Measurements from ENCODE around the gene C11orf91.
"Not testable (repeated sequence)": the region's sequence is repeated elsewhere in the genome, so short reads cannot be mapped to it uniquely, and the experiment has no call there.

C11orf91 gene

DNA sequence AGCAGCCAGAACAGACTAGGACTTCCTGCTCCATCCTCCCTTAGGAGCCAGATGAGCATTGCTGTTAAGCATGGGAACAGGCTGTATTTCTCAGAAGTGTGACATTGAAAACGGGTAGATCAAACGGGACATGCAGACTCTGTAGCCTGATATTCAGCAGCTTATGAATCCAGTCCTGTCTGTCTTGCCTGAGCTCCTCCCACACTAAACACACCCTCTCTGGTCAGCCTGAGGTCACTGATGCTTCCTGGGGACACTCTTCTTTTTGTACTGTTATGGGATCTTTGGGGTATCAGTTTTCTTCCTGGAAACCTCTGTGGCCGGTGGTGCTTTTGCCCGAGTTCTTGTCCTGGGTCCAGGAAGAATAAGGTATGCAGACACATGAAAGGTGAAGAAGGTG lies 35.8 kb downstream of the C11orf91 start:
- no peak overlapping the region for H3K4me3 ChIP-seq
- H3K9me3 ChIP-seq (replicated peaks in 1 of 11) = no peaks in the 10 kb centered on the region
- no peak overlapping the region for H3K27ac ChIP-seq
- no peak overlapping the region for H3K9ac ChIP-seq
- TF ChIP-seq Cebpa-rat (IDR thresholded peaks at IDR 0.05) = no peak
- peaks cover 0 to 2% (median 0%) of the 10 kb centered on the region in 10 experiments; a peak in 6 of 20 replicates for H3K4me1 ChIP-seq
- H3K27me3 ChIP-seq = no peaks in the 10 kb centered on the region
- H3K36me3 ChIP-seq = no peaks in the 10 kb centered on the region
- no peak overlapping the region for H3K4me2 ChIP-seq
- no peaks in the 10 kb centered on the region for H4K20me1 ChIP-seq

DNA sequence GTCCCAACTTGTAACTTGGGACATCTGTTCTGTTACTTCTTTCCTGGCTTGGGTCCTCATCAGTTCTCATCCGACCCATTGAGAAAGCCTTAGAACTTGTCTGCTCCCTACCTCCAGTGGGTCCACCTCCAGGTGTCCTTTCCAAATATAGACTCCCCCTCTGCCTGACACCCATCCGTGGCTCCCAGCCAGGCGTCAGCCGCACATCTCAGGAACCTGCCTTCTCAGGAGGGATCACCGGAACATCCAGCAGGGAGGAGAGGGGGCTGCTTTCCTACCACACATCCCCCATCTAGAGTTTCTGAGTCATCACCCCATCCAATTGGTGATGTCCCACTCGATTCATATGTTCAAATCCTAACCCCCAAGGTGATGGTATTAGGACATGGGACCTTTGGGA lies 36.5 kb downstream of the C11orf91 start:
- Histone ChIP-seq H3K4me3 (no peak overlapping the region), H3K9me3 (replicated peaks in 1 of 11) (no peaks in the 10 kb centered on the region), H3K9ac (no peak overlapping the region), H3K27ac (no peak overlapping the region), H3K27me3 (no peaks in the 10 kb centered on the region), H4K20me1 (no peaks in the 10 kb centered on the region), H3K36me3 (no peaks in the 10 kb centered on the region), H3K4me2 (no peak overlapping the region), H3K4me1 (no peaks in the 10 kb centered on the region)
- no peak for TF ChIP-seq Cebpa-rat (IDR thresholded peaks at IDR 0.05)

DNA sequence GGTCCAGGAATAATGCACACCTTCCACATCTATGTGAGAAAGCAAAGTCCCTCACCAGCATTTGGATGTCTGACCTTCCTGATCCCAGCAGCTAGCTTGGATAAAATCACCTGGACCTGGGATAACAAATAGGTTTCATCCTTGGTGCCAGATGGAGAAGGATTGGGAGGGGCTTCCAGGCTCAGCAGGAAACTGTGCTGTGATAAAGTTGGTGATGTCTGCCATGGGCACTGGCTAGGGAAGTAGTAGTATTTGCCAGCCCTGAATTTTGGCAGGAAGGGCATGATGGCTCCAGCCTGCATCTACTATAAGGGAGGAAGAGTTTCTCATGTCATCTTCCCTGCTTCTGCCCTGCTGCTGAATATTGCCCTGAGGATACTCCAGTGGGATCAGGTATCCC lies 37.5 kb downstream of the C11orf91 start:
- H3K36me3 ChIP-seq = no peaks in the 10 kb centered on the region
- no peaks in the 10 kb centered on the region for H3K9me3 ChIP-seq (replicated peaks in 1 of 11)
- H3K27ac ChIP-seq = no peak overlapping the region
- no peak overlapping the region for H3K9ac ChIP-seq
- no peak overlapping the region for H3K4me2 ChIP-seq
- H3K4me3 ChIP-seq = no peak overlapping the region
- H4K20me1 ChIP-seq = no peaks in the 10 kb centered on the region
- TF ChIP-seq Cebpa-rat (IDR thresholded peaks at IDR 0.05) = no peak
- no peaks in the 10 kb centered on the region for H3K4me1 ChIP-seq
- H3K27me3 ChIP-seq = no peaks in the 10 kb centered on the region

DNA sequence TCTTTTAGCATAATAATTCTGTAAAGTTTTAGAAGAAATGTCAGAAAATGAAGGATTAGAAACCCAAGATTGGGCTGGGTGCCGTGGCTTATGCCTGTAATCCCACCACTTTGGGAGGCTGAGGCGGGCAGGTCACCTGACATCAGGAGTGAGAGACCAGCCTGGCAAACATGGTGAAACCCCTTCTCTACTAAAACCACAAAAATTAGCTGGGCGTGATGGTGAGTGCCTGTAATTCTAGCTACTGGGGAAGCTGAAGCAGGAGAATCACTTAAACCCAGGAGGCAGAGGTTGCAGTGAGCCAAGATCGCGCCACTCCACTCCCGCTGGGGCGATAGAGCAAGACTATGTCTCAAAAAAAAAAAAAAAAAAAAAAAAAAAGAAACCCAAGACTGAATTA lies 39.1 kb downstream of the C11orf91 start:
- not testable (repeated sequence) for H3K4me1 ChIP-seq, H3K9ac ChIP-seq, H4K20me1 ChIP-seq

DNA sequence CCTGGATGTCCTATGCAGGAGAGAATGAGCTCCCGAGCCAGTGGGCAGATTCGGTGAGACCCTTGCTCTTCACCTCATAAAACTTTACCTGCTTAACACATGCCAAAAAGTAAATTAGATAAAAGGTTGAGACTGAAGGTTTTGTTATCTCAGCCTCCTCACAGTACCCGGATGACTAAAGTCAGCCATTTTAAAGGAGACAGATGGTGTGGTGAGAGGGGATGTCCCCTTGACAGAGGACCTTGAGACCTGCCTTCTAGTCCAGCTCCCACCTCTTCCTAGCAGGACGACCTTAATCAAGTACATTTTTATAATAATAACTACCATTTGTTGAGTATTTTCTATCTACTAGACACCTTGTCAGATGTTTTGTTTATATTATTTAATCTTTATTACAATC lies 39.7 kb downstream of the C11orf91 start:
- Histone ChIP-seq H3K9ac (no peak overlapping the region), H3K4me1 (no peaks in the 10 kb centered on the region), H3K9me3 (replicated peaks in 1 of 11) (no peaks in the 10 kb centered on the region), H3K4me3 (no peak overlapping the region), H3K4me2 (no peak overlapping the region), H3K27ac (no peak overlapping the region), H3K27me3 (no peaks in the 10 kb centered on the region), H3K36me3 (no peaks in the 10 kb centered on the region), H4K20me1 (no peaks in the 10 kb centered on the region)
- no peak for TF ChIP-seq Cebpa-rat (IDR thresholded peaks at IDR 0.05)

More for the DNA sequence above, 39.1 kb downstream of the C11orf91 start:
- not testable (repeated sequence) for H3K36me3 ChIP-seq; H3K4me3 ChIP-seq; H3K9me3 ChIP-seq (replicated peaks in 1 of 11); H3K27me3 ChIP-seq; H3K4me2 ChIP-seq; H3K27ac ChIP-seq

DNA sequence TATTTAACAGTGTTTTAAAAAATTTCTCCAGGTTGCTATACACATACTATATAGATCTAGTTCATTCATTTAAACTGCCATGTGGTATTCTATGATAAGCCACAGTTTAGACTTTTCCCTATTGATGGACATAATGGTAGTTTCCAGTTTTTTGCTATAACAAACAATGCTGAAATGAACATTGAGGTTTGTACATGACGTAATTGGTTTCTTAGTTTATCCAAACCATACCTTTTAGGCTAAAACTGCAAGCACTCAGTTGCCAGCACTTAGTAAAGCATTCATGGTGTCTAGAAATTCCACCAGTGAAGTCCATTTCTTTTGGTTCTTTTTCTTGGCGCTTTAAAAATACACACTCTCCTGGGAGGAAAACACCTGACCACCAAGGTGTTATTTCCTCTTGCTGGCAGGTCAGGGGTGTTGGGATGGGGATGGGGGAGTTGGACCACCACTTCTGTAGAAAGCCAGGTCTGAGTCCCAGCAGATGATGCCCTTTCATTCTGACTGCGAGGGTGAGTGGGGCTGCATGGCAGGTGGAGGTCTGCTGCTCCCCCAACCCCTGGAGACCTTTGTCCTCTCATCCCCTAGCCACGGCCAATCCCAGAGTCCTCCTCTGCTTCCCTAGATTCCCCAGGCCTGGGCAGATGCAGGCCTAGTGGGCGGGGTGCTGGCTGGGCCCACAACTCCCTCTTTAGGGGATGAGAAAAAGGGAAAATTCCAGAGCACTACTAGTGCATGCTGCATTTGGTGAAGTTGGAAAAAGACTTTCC lies 41.1 kb downstream of the C11orf91 start:
- no peak for TF ChIP-seq Cebpa-rat (IDR thresholded peaks at IDR 0.05)
- Histone ChIP-seq H3K4me1 (no peaks in the 10 kb centered on the region), H3K9me3 (replicated peaks in 1 of 11) (no peaks in the 10 kb centered on the region), H3K27ac (no peak overlapping the region), H3K4me3 (no peak overlapping the region), H3K9ac (no peak overlapping the region), H3K4me2 (no peak overlapping the region), H3K27me3 (no peaks in the 10 kb centered on the region), H3K36me3 (no peaks in the 10 kb centered on the region), H4K20me1 (no peaks in the 10 kb centered on the region)

DNA sequence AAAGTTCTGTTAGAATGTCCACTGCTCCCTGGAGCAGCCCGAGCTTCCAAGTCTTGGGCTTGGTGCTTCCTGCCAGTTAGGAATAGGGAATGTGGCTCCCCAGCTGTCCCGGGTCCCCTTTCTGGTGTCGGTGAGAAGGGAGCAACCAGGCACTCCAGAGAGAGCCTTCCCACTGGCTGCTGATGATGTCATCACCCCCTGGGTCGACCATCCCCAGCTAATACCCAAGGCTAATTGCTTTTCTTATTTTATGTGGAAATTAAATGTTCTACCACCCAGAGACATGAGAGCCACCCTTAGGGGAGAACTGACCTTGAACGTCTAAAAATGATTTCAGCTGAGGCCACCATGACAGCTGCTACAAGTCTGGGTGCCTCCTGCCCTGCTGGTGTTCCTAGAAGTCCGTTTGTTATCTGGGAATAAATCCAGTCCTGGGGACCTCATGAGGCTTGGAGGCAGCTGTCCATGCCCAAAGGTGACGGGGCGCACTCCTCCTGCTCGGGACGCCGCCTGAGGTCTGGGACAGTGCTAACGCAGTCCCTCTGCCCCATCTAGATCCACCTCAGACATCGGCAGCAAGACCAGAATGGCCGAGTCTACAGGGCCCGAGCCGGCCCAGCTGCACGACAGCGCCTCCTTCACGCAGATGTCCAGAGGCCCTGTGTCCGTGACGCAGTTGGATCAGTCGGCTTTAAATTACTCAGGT lies 42.3 kb downstream of the C11orf91 start:
- H3K4me1 ChIP-seq = no peaks in the 10 kb centered on the region
- H3K27ac ChIP-seq = no peak overlapping the region
- no peak overlapping the region for H3K9ac ChIP-seq
- TF ChIP-seq Cebpa-rat (IDR thresholded peaks at IDR 0.05) = no peak
- H3K36me3 ChIP-seq = no peaks in the 10 kb centered on the region
- H3K4me3 ChIP-seq = no peak overlapping the region
- no peaks in the 10 kb centered on the region; a peak in 1 of 22 replicates for H3K9me3 ChIP-seq (replicated peaks in 1 of 11)
- no peaks in the 10 kb centered on the region for H4K20me1 ChIP-seq
- no peaks in the 10 kb centered on the region for H3K27me3 ChIP-seq
- no peak overlapping the region for H3K4me2 ChIP-seq

DNA sequence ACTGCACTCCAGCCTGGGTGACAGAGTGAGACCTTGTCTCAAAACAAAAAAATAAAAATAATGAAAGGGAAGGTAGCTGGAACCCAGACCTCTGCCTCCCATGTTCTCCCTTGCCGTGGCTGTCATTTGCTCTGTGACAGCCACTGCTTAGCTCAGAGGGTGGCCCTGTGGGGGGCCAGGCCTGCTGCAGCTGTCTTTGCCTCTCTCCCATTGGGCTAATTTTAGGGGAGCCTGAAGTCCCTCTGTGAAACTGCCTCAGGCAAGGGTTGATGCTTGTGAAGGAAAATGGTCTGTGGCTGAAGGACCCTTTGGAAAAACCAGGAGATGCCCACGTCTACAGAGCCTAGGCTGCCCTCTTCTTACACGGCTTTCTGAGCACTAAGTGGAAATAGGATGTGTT lies 42.9 kb downstream of the C11orf91 start:
- no peak for TF ChIP-seq Cebpa-rat (IDR thresholded peaks at IDR 0.05)
- Histone ChIP-seq H4K20me1 (no peaks in the 10 kb centered on the region), H3K36me3 (no peaks in the 10 kb centered on the region), H3K9me3 (replicated peaks in 1 of 11) (no peaks in the 10 kb centered on the region; a peak in 1 of 22 replicates), H3K4me2 (no peak overlapping the region), H3K27me3 (no peaks in the 10 kb centered on the region), H3K4me3 (no peak overlapping the region), H3K4me1 (no peaks in the 10 kb centered on the region), H3K9ac (no peak overlapping the region), H3K27ac (no peak overlapping the region)

DNA sequence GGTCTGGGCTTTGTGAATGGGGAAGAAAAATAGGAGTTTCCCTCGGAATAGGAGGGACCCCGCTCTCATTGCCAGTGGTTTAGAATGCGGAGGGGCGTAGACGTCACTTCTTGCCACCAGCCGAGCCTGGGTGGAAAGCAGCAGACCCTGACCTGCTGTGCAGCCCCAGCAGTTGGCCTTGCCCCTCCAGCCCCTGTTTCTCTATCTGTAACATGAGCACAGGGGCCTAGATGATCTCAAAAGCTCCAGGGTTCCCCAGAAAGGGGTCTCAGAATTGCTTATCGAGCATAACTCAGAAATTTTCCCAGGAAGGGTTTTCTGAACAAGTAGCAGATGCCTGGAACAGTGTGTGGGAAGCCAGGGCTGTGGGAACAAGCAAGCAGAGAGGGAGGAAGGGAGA lies 43.9 kb downstream of the C11orf91 start:
- Histone ChIP-seq H3K4me1 (no peaks in the 10 kb centered on the region), H4K20me1 (no peaks in the 10 kb centered on the region), H3K9ac (no peak overlapping the region), H3K27ac (no peak overlapping the region), H3K4me3 (no peak overlapping the region), H3K9me3 (replicated peaks in 1 of 11) (no peaks in the 10 kb centered on the region; a peak in 1 of 22 replicates), H3K4me2 (no peak overlapping the region), H3K36me3 (no peaks in the 10 kb centered on the region), H3K27me3 (no peaks in the 10 kb centered on the region)
- TF ChIP-seq Cebpa-rat (IDR thresholded peaks at IDR 0.05) = no peak
